Sigmoid colon (tissue), 7 donors: ENCODE results near the gene NDEL1. TPM values are rescaled to one million over a fixed set of nuclear protein-coding genes. Genes with fewer than 3 reads are reported as not detected.

Experiments
- DNase-seq: peaks from one replicate; pipeline ENCODE4 v3.0.0-alpha.2; 2019
- H3K27ac ChIP-seq, 4 donors: fragments of 200-600 bp; sonication (generic); one replicate each; pipeline ENCODE4 v1.5.1; 2016 to 2019; ENCODE audit warnings: mild to moderate bottlenecking in 1 of 4
- H3K27me3 ChIP-seq, 3 donors: fragments of 200-600 bp; sonication (generic); one replicate each; pipeline ENCODE4 v1.5.1; 2019; ENCODE audit warnings: mild to moderate bottlenecking in 1 of 3
- H3K36me3 ChIP-seq, 4 donors: fragments of 200-600 bp; sonication (generic); one replicate each; pipeline ENCODE4 v1.5.1; 2016 to 2019
- H3K4me1 ChIP-seq, 4 donors: fragments of 200-600 bp; sonication (generic); one replicate each; pipeline ENCODE4 v1.5.1; 2017 to 2019
- H3K4me3 ChIP-seq, 4 donors: fragments of 200-600 bp; sonication (generic); one replicate each; pipeline ENCODE4 v1.5.1; 2017 to 2019; ENCODE audit warnings: mild to moderate bottlenecking in 2 of 4, moderate library complexity in 1 of 4
- H3K9me3 ChIP-seq, 4 donors: fragments of 200-600 bp in 3 of 4; sonication (generic) in 3 of 4; one replicate each; pipeline versions ENCODE4 v1.5.1 to v1.6.1; 2013 to 2019
- CTCF ChIP-seq, 4 experiments: fragments of 450-650 bp in 3 of 4; fragments of 200-600 bp in 1 of 4; IDR thresholded peaks; one replicate each; pipeline ENCODE4 v1.5.1; 2016 to 2019; ENCODE audit warnings: antibody characterized with exemption in 4 of 4, mild to moderate bottlenecking in 3 of 4, moderate library complexity in 2 of 4
- EP300 ChIP-seq, 4 donors: sonication (generic); formaldehyde crosslinking; IDR thresholded peaks; one replicate each; pipeline ENCODE4 v1.6.1; 2017; ENCODE audit warnings: antibody characterized with exemption in 4 of 4
- POLR2A ChIP-seq, 2 donors: fragments of 450-650 bp; IDR thresholded peaks; one replicate each; pipeline ENCODE4 v1.6.1; 2016; ENCODE audit warnings: antibody characterized with exemption in 2 of 2, mild to moderate bottlenecking in 2 of 2, moderate library complexity in 2 of 2
- POLR2AphosphoS5 ChIP-seq, 4 donors: sonication (generic); formaldehyde crosslinking; IDR thresholded peaks; one replicate each; pipeline ENCODE4 v1.6.1; 2017; ENCODE audit warnings: antibody characterized with exemption in 4 of 4
- WGBS, 2 donors: extraction: QIAGEN DNeasy Blood & Tissue Kit; methylation state at CpG; one replicate each; pipeline ENCODE4 v1.1.7; 2013; 5-methylcytosine and 5-hydroxymethylcytosine counted together
- intact Hi-C: fragments of 100-400 bp; cut with DNase I; formaldehyde crosslinking; loops from one replicate; pipeline ENCODE4 v1.15.1; 2023
- polyA plus RNA-seq, 3 donors: library from polyadenylated mRNA; stranded (reverse); fragments of 200-250 nt; gene quantifications; one replicate each; pipeline ENCODE4 v1.2.3, GENCODE V29; 2013
- total RNA-seq, 4 donors: library from RNA; depleted of rRNA; stranded (reverse); fragments of >200 nt; gene quantifications; one replicate each; pipeline ENCODE4 v1.1.0, GENCODE V29; 2016
- donor health status: healthy with polysubstance abuse.
- donor health status: Bipolar disorder and iron deficiency.
- donor health status: healthy.

NDEL1 gene
- total and polyA plus RNA-seq, 7 donors: 31.3 to 56.8 (median 41.4) TPM

GRCh38 chr17:8470447-8471047 is 34.9 kb downstream of the NDEL1 start:
- Histone ChIP-seq H3K4me1 (peaks cover 0 to 37% (median 27%) of the 10 kb centered on the region in 4 donors), H3K36me3 (peaks cover 12 to 61% (median 29%) of the 10 kb centered on the region in 4 donors), H3K27me3 (no peaks in the 10 kb centered on the region), H3K9me3 (no peaks in the 10 kb centered on the region), H3K27ac (peak overlapping the region; percentile 17 to 57 (median 56)), H3K4me3 (no peak overlapping the region)
- DNase-seq: peak; percentile 84
- 91 to 94% methylated on average over 20 of the region's 20 CpGs for WGBS, 2 donors
- intact Hi-C loops: no loop called here
- TF ChIP-seq POLR2AphosphoS5 (IDR thresholded peaks at IDR 0.05) (no peak), CTCF (IDR thresholded peaks at IDR 0.05) (no peak), EP300 (IDR thresholded peaks at IDR 0.05) (no peak)

- no peaks in the 10 kb centered on the region for H3K9me3 ChIP-seq
- no peaks in the 10 kb centered on the region for H3K27me3 ChIP-seq
- no peak overlapping the region for H3K27ac ChIP-seq
- intact Hi-C loops: no loop called here
- 92 to 96% methylated on average over 8 of the region's 8 CpGs for WGBS, 2 donors
- TF ChIP-seq EP300 (IDR thresholded peaks at IDR 0.05): no peak
- no peak for TF ChIP-seq POLR2AphosphoS5 (IDR thresholded peaks at IDR 0.05)
- no peak for TF ChIP-seq CTCF (IDR thresholded peaks at IDR 0.05)
- no peak for TF ChIP-seq POLR2A (IDR thresholded peaks at IDR 0.05)
- H3K36me3 ChIP-seq: peaks cover 16 to 73% (median 25%) of the 10 kb centered on the region in 4 donors
- peaks cover 0 to 21% (median 15%) of the 10 kb centered on the region in 4 donors for H3K4me1 ChIP-seq
- DNase-seq: no peak
- no peak overlapping the region for H3K4me3 ChIP-seq
Measured at GRCh38 chr17:8472663-8473062, 37.0 kb downstream of the NDEL1 start.

- TF ChIP-seq CTCF (IDR thresholded peaks at IDR 0.05) (no peak), POLR2A (IDR thresholded peaks at IDR 0.05) (no peak), EP300 (IDR thresholded peaks at IDR 0.05) (no peak), POLR2AphosphoS5 (IDR thresholded peaks at IDR 0.05) (no peak)
- Histone ChIP-seq H3K36me3 (peaks cover 11 to 73% (median 26%) of the 10 kb centered on the region in 4 donors), H3K27ac (no peak overlapping the region)
Measured at GRCh38 chr17:8473451-8474192, 37.9 kb downstream of the NDEL1 start.

GRCh38 chr17:8474826-8475225 is 39.1 kb downstream of the NDEL1 start:
- no peak for DNase-seq
- peaks cover 0 to 27% (median 24%) of the 10 kb centered on the region in 4 donors for H3K4me1 ChIP-seq
- H3K36me3 ChIP-seq: peaks cover 11 to 71% (median 26%) of the 10 kb centered on the region in 4 donors
- no peaks in the 10 kb centered on the region for H3K9me3 ChIP-seq
- TF ChIP-seq CTCF (IDR thresholded peaks at IDR 0.05) (no peak), POLR2A (IDR thresholded peaks at IDR 0.05) (no peak), POLR2AphosphoS5 (IDR thresholded peaks at IDR 0.05) (no peak), EP300 (IDR thresholded peaks at IDR 0.05) (no peak)
- 93 to 95% methylated on average over 15 of the region's 15 CpGs for WGBS, 2 donors
- no peaks in the 10 kb centered on the region for H3K27me3 ChIP-seq
- intact Hi-C loops: no loop called here
- no peak overlapping the region for H3K27ac ChIP-seq
- H3K4me3 ChIP-seq: no peak overlapping the region

More at GRCh38 chr17:8473451-8474192, 37.9 kb downstream of the NDEL1 start:
- 96% methylated on average over 13 of the region's 13 CpGs for WGBS, 2 donors
- H3K4me3 ChIP-seq: no peak overlapping the region
- intact Hi-C loops: no loop called here
- no peak for DNase-seq
- no peaks in the 10 kb centered on the region for H3K9me3 ChIP-seq
- H3K27me3 ChIP-seq: no peaks in the 10 kb centered on the region
- H3K4me1 ChIP-seq: peaks cover 0 to 21% (median 15%) of the 10 kb centered on the region in 4 donors
